Skeletal muscle cell (primary cell): Measurements from ENCODE around the gene MAD2L1.

ENCODE experiments used
- DNase-seq: peaks from one replicate; pipeline ENCODE4 v3.0.0-alpha.2; 2010; ENCODE audit warnings: low read depth
- H3K4me3 ChIP-seq: 2 replicates; pipeline ENCODE4 v1.5.1; 2011; ENCODE audit warnings: low read depth, mild to moderate bottlenecking, control low read depth, low read length, moderate library complexity

MAD2L1 gene

GRCh38 chr4:120062663-120063195 is 3.9 kb downstream of the MAD2L1 start:
- no peak for DNase-seq
- no peak overlapping the region for H3K4me3 ChIP-seq

GRCh38 chr4:120059036-120059435 is 7.6 kb downstream of the MAD2L1 start:
- no peak for DNase-seq
- no peak overlapping the region for H3K4me3 ChIP-seq

- no peak for DNase-seq
- no peak overlapping the region for H3K4me3 ChIP-seq
These were observed 9.2 kb downstream of the MAD2L1 start for GRCh38 chr4:120057416-120057815.

GRCh38 chr4:120056246-120056645 is 10.4 kb downstream of the MAD2L1 start:
- H3K4me3 ChIP-seq = no peak overlapping the region
- DNase-seq = no peak

GRCh38 chr4:120055795-120056194 is 10.9 kb downstream of the MAD2L1 start:
- no peak overlapping the region for H3K4me3 ChIP-seq
- DNase-seq = no peak

GRCh38 chr4:120055162-120055561 is 11.5 kb downstream of the MAD2L1 start:
- no peak for DNase-seq
- H3K4me3 ChIP-seq = no peak overlapping the region

- DNase-seq = no peak
- no peak overlapping the region for H3K4me3 ChIP-seq
These were observed 12.7 kb downstream of the MAD2L1 start for GRCh38 chr4:120053911-120054310.

GRCh38 chr4:120052856-120053255 is 13.8 kb downstream of the MAD2L1 start:
- no peak overlapping the region for H3K4me3 ChIP-seq
- peak; percentile 99 for DNase-seq

- DNase-seq = no peak
- H3K4me3 ChIP-seq = no peak overlapping the region
These were observed 15.4 kb downstream of the MAD2L1 start for GRCh38 chr4:120051253-120051652.

- DNase-seq = peak; percentile 45
- H3K4me3 ChIP-seq = peak overlapping the region; percentile 31
These were observed 16.7 kb downstream of the MAD2L1 start for GRCh38 chr4:120049732-120050494.

- H3K4me3 ChIP-seq = no peak overlapping the region
- DNase-seq = no peak
These were observed 22.8 kb downstream of the MAD2L1 start for GRCh38 chr4:120043828-120044227.

- DNase-seq = no peak
- no peak overlapping the region for H3K4me3 ChIP-seq
These were observed 29.2 kb downstream of the MAD2L1 start for GRCh38 chr4:120037411-120037810.

- no peak overlapping the region for H3K4me3 ChIP-seq
- no peak for DNase-seq
These were observed 31.7 kb downstream of the MAD2L1 start for GRCh38 chr4:120034913-120035312.

GRCh38 chr4:120026853-120027252 is 39.8 kb downstream of the MAD2L1 start:
- no peak overlapping the region for H3K4me3 ChIP-seq
- DNase-seq = no peak

- no peak for DNase-seq
- H3K4me3 ChIP-seq = no peak overlapping the region
These were observed 41.1 kb downstream of the MAD2L1 start for GRCh38 chr4:120025516-120025915.

GRCh38 chr4:120018786-120019185 is 47.9 kb downstream of the MAD2L1 start:
- no peak overlapping the region for H3K4me3 ChIP-seq
- DNase-seq = no peak

GRCh38 chr4:120017939-120018692 is 48.5 kb downstream of the MAD2L1 start:
- DNase-seq = no peak
- no peak overlapping the region for H3K4me3 ChIP-seq

GRCh38 chr4:120011725-120012124 is 54.9 kb downstream of the MAD2L1 start:
- H3K4me3 ChIP-seq = no peak overlapping the region
- no peak for DNase-seq

GRCh38 chr4:120010646-120011045 is 56.0 kb downstream of the MAD2L1 start:
- H3K4me3 ChIP-seq = no peak overlapping the region
- DNase-seq = no peak

GRCh38 chr4:120009731-120010130 is 56.9 kb downstream of the MAD2L1 start:
- no peak overlapping the region for H3K4me3 ChIP-seq
- peak; percentile 92 for DNase-seq

- H3K4me3 ChIP-seq = no peak overlapping the region
- no peak for DNase-seq
These were observed 57.7 kb downstream of the MAD2L1 start for GRCh38 chr4:120008957-120009356.
